HEK293 (cell line): Measurements from ENCODE around the gene LRRC27.

ENCODE experiments used
- BCL11A ChIP-seq: fragments of 450-650 bp; formaldehyde crosslinking; IDR thresholded peaks from 2 replicates; pipeline ENCODE4 v1.5.1; 2016; ENCODE audit warnings: low read depth, missing biosample characterization, missing genetic modification characterization
- IKZF3 ChIP-seq: fragments of 450-650 bp; IDR thresholded peaks from 2 replicates; pipeline ENCODE4 v1.5.0; 2018; ENCODE audit warnings: missing biosample characterization, mild to moderate bottlenecking, missing genetic modification characterization, moderate library complexity
- TCF7L2 ChIP-seq: IDR thresholded peaks from 2 replicates; pipeline ENCODE4 v1.6.1; 2011; ENCODE audit warnings: low read depth, mild to moderate bottlenecking, inconsistent platforms, low read length, moderate library complexity, borderline replicate concordance
- ZBTB49 ChIP-seq: fragments of 450-650 bp; formaldehyde crosslinking; IDR thresholded peaks from 2 replicates; pipeline ENCODE4 v1.5.1; 2016; ENCODE audit warnings: missing biosample characterization, missing genetic modification characterization, low read depth
- ZNF121 ChIP-seq: fragments of 450-650 bp; formaldehyde crosslinking; IDR thresholded peaks from 2 replicates; pipeline ENCODE4 v1.5.1; 2016; ENCODE audit warnings: missing biosample characterization, missing genetic modification characterization
- ZNF138 ChIP-seq: fragments of 450-650 bp; formaldehyde crosslinking; IDR thresholded peaks from 2 replicates; pipeline ENCODE4 v1.5.1; 2016; ENCODE audit warnings: missing biosample characterization, missing genetic modification characterization, borderline replicate concordance
- ZNF585B ChIP-seq: fragments of 450-650 bp; formaldehyde crosslinking; IDR thresholded peaks from 2 replicates; pipeline ENCODE4 v1.5.1; 2016; ENCODE audit warnings: missing biosample characterization, missing genetic modification characterization
- ZNF621 ChIP-seq: fragments of 450-650 bp; formaldehyde crosslinking; IDR thresholded peaks from 2 replicates; pipeline ENCODE4 v1.5.1; 2017; ENCODE audit warnings: missing biosample characterization, missing genetic modification characterization
- ZNF623 ChIP-seq: fragments of 450-650 bp; formaldehyde crosslinking; IDR thresholded peaks from 2 replicates; pipeline ENCODE4 v1.5.1; 2016; ENCODE audit warnings: missing biosample characterization, missing genetic modification characterization
- TF ChIP-seq, protein P1 (sequence below): fragments of 450-650 bp; formaldehyde crosslinking; IDR thresholded peaks from 2 replicates; pipeline ENCODE4 v1.5.1; 2016; ENCODE audit warnings: missing biosample characterization, missing genetic modification characterization
- TF ChIP-seq, protein P2 (sequence below): fragments of 450-650 bp; formaldehyde crosslinking; IDR thresholded peaks from 2 replicates; pipeline ENCODE4 v1.5.1; 2017; ENCODE audit warnings: missing biosample characterization, missing genetic modification characterization

DNA sequence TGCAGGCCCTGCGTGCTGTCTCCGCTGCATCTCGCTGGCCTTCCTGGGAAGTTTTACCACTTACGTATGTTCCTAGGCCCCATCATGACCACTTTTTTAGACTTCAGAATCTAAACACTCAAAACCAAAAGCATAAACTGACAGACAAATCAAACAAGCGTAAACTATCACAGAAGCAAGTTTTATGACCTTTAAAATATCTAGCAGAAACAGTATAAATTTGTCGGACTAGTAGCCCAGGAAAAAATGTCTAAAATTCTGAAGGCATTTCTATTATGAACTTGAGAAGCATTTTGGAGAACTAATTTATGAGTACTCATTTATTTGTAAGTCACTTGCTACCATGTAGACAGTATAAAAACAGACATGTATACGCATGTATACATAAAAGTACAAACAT lies 10.6 kb downstream of the LRRC27 start:
- TF ChIP-seq BCL11A (no peak), ZNF623 (tag by site-specific recombination) (no peak), ZNF121 (tag by site-specific recombination) (no peak), IKZF3 (tag by site-specific recombination) (no peak), ZNF585B (tag by site-specific recombination) (no peak), ZNF621 (tag by site-specific recombination) (no peak), ZNF138 (no peak), ZBTB49 (no peak), TCF7L2 (no peak)
- TF ChIP-seq, protein P1, sequence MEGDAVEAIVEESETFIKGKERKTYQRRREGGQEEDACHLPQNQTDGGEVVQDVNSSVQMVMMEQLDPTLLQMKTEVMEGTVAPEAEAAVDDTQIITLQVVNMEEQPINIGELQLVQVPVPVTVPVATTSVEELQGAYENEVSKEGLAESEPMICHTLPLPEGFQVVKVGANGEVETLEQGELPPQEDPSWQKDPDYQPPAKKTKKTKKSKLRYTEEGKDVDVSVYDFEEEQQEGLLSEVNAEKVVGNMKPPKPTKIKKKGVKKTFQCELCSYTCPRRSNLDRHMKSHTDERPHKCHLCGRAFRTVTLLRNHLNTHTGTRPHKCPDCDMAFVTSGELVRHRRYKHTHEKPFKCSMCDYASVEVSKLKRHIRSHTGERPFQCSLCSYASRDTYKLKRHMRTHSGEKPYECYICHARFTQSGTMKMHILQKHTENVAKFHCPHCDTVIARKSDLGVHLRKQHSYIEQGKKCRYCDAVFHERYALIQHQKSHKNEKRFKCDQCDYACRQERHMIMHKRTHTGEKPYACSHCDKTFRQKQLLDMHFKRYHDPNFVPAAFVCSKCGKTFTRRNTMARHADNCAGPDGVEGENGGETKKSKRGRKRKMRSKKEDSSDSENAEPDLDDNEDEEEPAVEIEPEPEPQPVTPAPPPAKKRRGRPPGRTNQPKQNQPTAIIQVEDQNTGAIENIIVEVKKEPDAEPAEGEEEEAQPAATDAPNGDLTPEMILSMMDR (tag by site-specific recombination) = no peak
- TF ChIP-seq, protein P2, sequence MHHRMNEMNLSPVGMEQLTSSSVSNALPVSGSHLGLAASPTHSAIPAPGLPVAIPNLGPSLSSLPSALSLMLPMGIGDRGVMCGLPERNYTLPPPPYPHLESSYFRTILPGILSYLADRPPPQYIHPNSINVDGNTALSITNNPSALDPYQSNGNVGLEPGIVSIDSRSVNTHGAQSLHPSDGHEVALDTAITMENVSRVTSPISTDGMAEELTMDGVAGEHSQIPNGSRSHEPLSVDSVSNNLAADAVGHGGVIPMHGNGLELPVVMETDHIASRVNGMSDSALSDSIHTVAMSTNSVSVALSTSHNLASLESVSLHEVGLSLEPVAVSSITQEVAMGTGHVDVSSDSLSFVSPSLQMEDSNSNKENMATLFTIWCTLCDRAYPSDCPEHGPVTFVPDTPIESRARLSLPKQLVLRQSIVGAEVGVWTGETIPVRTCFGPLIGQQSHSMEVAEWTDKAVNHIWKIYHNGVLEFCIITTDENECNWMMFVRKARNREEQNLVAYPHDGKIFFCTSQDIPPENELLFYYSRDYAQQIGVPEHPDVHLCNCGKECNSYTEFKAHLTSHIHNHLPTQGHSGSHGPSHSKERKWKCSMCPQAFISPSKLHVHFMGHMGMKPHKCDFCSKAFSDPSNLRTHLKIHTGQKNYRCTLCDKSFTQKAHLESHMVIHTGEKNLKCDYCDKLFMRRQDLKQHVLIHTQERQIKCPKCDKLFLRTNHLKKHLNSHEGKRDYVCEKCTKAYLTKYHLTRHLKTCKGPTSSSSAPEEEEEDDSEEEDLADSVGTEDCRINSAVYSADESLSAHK (tag by site-specific recombination) = no peak
